Thyroid gland (tissue), 4 donors: Measurements from ENCODE around the gene MOSPD2. TPM values are rescaled to one million over a fixed set of nuclear protein-coding genes. Genes with fewer than 3 reads are reported as not detected.

ENCODE experiments used
- DNase-seq, 2 donors: peaks; one replicate each; pipeline ENCODE4 v3.0.0-alpha.2; 2019
- H3K27ac ChIP-seq, 3 donors: fragments of 200-600 bp; sonication (generic); 1 replicate in 2 of 3; 2 replicates in 1 of 3; pipeline ENCODE4 v1.5.1; 2016 to 2019; ENCODE audit warnings: mild to moderate bottlenecking in 1 of 3, moderate library complexity in 1 of 3
- H3K27me3 ChIP-seq: fragments of 200-600 bp; sonication (generic); one replicate; pipeline ENCODE4 v1.5.1; 2019
- H3K36me3 ChIP-seq, 2 donors: fragments of 200-600 bp; sonication (generic); one replicate each; pipeline ENCODE4 v1.5.1; 2016 to 2019
- H3K4me1 ChIP-seq, 2 donors: fragments of 200-600 bp; sonication (generic); one replicate each; pipeline ENCODE4 v1.5.1; 2017 to 2019
- H3K4me3 ChIP-seq, 3 donors: fragments of 200-600 bp; sonication (generic); replicated peaks in 1 of 3; 1 replicate in 2 of 3; 2 replicates in 1 of 3; pipeline ENCODE4 v1.5.1; 2016; ENCODE audit warnings: mild to moderate bottlenecking in 1 of 3
- H3K9me3 ChIP-seq: fragments of 200-600 bp; sonication (generic); one replicate; pipeline ENCODE4 v1.5.1; 2017
- POLR2A ChIP-seq, 2 donors: fragments of 450-650 bp; IDR thresholded peaks; one replicate each; pipeline ENCODE4 v1.6.1; 2017; ENCODE audit warnings: antibody characterized with exemption in 2 of 2, mild to moderate bottlenecking in 2 of 2, moderate library complexity in 1 of 2
- WGBS, 2 donors: methylation state at CpG; one replicate each; pipeline ENCODE4 v1.1.5; 2017; 5-methylcytosine and 5-hydroxymethylcytosine counted together
- intact Hi-C: fragments of 100-400 bp; cut with DNase I; formaldehyde crosslinking; loops from one replicate; pipeline ENCODE4 v1.15.1; 2023
- total RNA-seq, 4 donors: library from RNA; depleted of rRNA; stranded (reverse); fragments of >200 nt; gene quantifications; one replicate each; pipeline ENCODE4 v1.2.3, GENCODE V29; 2016
- TF ChIP-seq, protein P1 (sequence below), 6 experiments: fragments of 200-600 bp in 3 of 6; fragments of 450-650 bp in 3 of 6; sonication (generic) in 3 of 6; IDR thresholded peaks; one replicate each; pipeline ENCODE4 v1.5.1; 2016 to 2019; ENCODE audit warnings: antibody characterized with exemption in 6 of 6, mild to moderate bottlenecking in 2 of 6, inconsistent platforms in 1 of 6, moderate library complexity in 1 of 6

Gene MOSPD2
- total RNA-seq, 4 donors from 2014 or later = 33.3 to 39.0 (median 37.3) TPM

DNA sequence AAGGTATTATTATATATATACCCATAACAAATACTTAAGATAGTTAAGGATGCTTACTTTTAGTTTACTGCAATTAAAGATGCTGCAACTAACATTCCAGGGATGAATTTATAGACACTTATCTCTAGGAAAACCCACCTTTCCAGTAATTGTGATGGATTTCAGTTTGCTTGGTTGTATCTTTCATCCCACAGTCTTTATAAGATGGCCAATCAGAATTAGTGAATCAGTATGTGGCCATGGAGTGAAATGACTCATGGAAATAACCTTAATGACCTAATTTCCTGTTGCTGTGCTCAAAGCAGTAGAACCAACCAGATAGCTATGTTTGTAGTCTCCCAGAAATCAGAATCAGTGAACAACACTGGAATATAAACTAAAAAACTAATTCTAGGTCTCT lies 26.4 kb downstream of the MOSPD2 start:
- H3K36me3 ChIP-seq = no peaks in the 10 kb centered on the region
- intact Hi-C loops = no loop called here

DNA sequence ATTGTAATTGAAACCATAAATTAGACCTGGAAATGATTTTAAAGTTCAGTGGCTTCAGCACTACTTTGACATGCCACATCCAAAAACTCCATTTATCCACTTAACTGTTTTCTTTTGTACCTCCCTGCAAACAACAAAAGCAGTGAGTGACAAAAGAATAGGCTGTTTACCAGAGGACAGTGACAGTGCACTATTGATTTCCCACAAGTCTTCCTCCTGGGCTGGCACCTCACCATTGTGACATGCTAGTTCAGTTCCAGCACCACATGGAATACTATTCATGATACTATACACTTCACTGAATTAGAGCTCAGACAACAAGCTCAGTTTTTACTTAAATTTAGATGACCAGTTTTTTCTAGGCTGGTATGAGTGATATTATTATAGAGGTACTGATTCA lies 29.3 kb downstream of the MOSPD2 start:
- Histone ChIP-seq H3K36me3 (no peaks in the 10 kb centered on the region), H3K9me3 (no peaks in the 10 kb centered on the region), H3K27me3 (no peaks in the 10 kb centered on the region), H3K27ac (no peak overlapping the region), H3K4me1 (no peaks in the 10 kb centered on the region), H3K4me3 (no peak overlapping the region)
- no peak for DNase-seq
- TF ChIP-seq POLR2A (IDR thresholded peaks at IDR 0.05) = no peak
- TF ChIP-seq, protein P1, sequence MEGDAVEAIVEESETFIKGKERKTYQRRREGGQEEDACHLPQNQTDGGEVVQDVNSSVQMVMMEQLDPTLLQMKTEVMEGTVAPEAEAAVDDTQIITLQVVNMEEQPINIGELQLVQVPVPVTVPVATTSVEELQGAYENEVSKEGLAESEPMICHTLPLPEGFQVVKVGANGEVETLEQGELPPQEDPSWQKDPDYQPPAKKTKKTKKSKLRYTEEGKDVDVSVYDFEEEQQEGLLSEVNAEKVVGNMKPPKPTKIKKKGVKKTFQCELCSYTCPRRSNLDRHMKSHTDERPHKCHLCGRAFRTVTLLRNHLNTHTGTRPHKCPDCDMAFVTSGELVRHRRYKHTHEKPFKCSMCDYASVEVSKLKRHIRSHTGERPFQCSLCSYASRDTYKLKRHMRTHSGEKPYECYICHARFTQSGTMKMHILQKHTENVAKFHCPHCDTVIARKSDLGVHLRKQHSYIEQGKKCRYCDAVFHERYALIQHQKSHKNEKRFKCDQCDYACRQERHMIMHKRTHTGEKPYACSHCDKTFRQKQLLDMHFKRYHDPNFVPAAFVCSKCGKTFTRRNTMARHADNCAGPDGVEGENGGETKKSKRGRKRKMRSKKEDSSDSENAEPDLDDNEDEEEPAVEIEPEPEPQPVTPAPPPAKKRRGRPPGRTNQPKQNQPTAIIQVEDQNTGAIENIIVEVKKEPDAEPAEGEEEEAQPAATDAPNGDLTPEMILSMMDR (IDR thresholded peaks at IDR 0.05) = no peak
- intact Hi-C loops = no loop called here

More for the DNA sequence above, 26.4 kb downstream of the MOSPD2 start:
- Histone ChIP-seq H3K9me3 (no peaks in the 10 kb centered on the region), H3K4me1 (no peaks in the 10 kb centered on the region), H3K4me3 (no peak overlapping the region), H3K27me3 (no peaks in the 10 kb centered on the region), H3K27ac (no peak overlapping the region)
- TF ChIP-seq, protein P1 (IDR thresholded peaks at IDR 0.05) = no peak
- no peak for TF ChIP-seq POLR2A (IDR thresholded peaks at IDR 0.05)
- no peak for DNase-seq

DNA sequence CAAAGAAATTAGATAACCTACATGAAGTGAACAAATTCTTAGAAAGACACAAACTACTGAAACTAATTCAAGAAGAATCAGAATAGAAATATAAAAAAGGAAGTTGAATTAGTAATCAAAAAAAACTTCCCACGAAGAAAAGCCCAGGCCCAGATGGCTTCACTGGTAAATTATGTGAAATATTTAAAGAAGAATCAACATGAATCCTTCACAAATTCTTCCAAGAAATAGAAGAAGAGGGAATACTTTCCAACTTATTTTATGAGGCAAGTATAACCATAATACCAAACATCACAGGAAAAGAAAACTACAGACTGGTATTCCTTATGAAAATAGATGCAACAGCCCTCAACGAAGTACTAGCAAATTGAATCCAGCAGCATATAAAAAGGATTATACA lies 30.7 kb downstream of the MOSPD2 start:
- WGBS, 2 donors = 74 to 84% methylated on average over 2 of the region's 2 CpGs
- Histone ChIP-seq H3K4me3 (no peak overlapping the region), H3K4me1 (no peaks in the 10 kb centered on the region), H3K9me3 (no peaks in the 10 kb centered on the region), H3K27me3 (no peaks in the 10 kb centered on the region), H3K36me3 (no peaks in the 10 kb centered on the region), H3K27ac (no peak overlapping the region)
- intact Hi-C loops = no loop called here
- DNase-seq = no peak
- TF ChIP-seq, protein P1 (IDR thresholded peaks at IDR 0.05) = no peak
- TF ChIP-seq POLR2A (IDR thresholded peaks at IDR 0.05) = no peak

DNA sequence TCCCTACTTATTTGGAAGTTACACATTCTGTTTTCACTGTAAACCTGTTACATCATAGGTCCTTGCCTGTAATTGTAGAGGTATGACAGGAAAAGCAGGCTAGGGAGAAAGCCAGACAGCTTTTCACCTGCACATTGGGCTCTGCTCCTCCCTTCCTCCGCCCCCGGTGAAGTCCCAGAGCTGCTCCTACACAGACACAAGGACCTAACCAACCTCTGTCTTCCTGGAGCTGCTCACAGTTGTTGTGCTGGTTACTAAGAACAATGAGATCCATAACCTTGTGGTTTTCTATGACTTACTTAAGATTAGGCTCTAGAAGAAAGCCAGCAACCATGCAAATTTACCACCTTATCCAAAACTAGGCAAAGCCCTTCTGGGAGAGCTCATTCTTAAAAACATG lies 40.0 kb downstream of the MOSPD2 start:
- no peak for DNase-seq
- intact Hi-C loops = no loop called here
- H3K27ac ChIP-seq = no peak overlapping the region
- peaks cover 0 to 8% of the 10 kb centered on the region in 2 donors for H3K36me3 ChIP-seq
- WGBS, 2 donors = 96 to 97% methylated on average over 2 of the region's 2 CpGs
- H3K9me3 ChIP-seq = no peaks in the 10 kb centered on the region
- H3K4me1 ChIP-seq = no peaks in the 10 kb centered on the region
- no peak overlapping the region for H3K4me3 ChIP-seq
- no peaks in the 10 kb centered on the region for H3K27me3 ChIP-seq
- TF ChIP-seq POLR2A (IDR thresholded peaks at IDR 0.05) = no peak
- TF ChIP-seq, protein P1 (IDR thresholded peaks at IDR 0.05) = no peak

DNA sequence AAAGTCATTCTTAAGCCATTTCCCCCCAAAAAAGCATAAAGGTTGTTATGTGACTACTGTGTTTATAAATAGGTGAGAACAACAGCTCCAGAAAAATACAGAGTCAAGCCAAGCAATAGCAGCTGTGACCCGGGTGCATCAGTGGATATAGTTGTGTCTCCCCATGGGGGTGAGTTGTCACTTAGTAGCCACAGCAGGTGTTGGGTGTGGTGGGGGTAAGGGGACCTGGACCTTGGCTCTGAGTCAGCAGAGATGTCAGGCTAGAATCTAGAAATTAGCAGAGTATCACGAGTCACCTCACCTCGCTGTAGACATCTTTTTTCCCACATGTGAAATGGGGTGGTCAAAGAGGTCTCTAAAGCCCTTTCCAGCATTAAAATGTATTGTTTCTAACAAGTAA lies 42.4 kb downstream of the MOSPD2 start:
- no peaks in the 10 kb centered on the region for H3K27me3 ChIP-seq
- H3K9me3 ChIP-seq = no peaks in the 10 kb centered on the region
- 98% methylated on average over 3 of the region's 3 CpGs for WGBS, 2 donors
- DNase-seq = no peak
- intact Hi-C loops = no loop called here
- no peaks in the 10 kb centered on the region for H3K4me1 ChIP-seq
- no peak overlapping the region for H3K4me3 ChIP-seq
- H3K27ac ChIP-seq = no peak overlapping the region
- TF ChIP-seq POLR2A (IDR thresholded peaks at IDR 0.05) = no peak
- TF ChIP-seq, protein P1 (IDR thresholded peaks at IDR 0.05) = no peak
- peaks cover 0 to 8% of the 10 kb centered on the region in 2 donors for H3K36me3 ChIP-seq
